GM19025 (cell line): ENCODE data around the gene C20orf144.

ENCODE experiments used
- ATAC-seq: cut with Tn5 transposase; IDR thresholded peaks from one replicate; pipeline ENCODE4 v1.9.1; 2021; ENCODE audit warnings: mild to moderate bottlenecking, low read depth, moderate library complexity; ENCODE audit not compliant: unreplicated experiment

The C20orf144 gene

DNA sequence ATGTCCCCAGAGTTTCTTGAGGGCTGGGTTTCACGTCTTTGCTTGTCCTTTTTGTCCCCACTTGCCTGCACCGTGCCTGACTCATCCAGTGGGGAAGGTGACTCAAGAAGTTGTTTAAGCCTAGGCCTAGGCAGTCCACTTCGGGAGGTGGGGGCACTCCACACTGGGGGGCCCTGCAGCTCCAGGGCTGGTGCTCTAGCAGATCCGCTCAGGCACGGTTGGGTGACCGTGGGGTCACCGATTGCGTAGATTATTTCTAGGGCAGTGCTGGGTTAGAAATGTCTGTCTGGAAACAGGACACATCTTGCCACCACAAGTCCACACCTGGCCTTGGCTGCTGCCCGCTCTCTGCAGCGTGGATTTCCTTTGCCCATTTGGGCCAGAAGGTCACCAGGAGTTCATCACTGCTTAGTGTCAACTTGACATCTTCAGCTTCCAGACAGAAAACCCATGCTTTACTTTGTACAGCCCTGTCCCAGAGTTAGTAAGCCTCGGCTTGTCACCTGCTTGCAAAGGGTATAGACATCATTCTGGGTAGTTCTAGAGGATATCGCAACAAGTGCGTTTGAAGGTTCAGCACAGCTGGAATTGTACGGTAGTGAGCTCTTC, 13.6 kb upstream of the C20orf144 start:
- no peak for ATAC-seq

DNA sequence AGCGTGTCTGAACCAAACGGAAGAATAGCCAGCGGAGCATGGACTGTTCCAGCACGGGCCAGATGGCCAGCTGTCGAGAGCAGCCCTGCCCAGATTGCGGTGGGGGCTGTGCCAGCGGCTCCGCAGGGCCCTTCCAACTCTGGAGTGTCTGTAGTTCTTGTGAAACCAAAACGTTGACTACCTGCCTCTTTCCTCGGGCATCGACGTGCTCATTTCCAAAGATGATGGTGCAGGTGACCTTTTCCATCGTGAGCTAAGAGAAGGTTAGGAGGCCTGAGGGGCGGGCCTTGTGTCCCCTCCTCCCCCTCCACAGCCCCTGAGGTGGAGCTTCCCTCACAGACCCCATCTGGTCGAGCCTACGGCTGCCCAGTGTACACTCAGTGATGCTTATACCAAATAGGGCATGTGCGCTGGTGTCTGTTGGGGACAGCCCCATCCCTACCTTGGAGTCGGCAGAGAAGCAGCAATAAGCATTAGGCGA, 12.9 kb upstream of the C20orf144 start:
- ATAC-seq, result no peak

DNA sequence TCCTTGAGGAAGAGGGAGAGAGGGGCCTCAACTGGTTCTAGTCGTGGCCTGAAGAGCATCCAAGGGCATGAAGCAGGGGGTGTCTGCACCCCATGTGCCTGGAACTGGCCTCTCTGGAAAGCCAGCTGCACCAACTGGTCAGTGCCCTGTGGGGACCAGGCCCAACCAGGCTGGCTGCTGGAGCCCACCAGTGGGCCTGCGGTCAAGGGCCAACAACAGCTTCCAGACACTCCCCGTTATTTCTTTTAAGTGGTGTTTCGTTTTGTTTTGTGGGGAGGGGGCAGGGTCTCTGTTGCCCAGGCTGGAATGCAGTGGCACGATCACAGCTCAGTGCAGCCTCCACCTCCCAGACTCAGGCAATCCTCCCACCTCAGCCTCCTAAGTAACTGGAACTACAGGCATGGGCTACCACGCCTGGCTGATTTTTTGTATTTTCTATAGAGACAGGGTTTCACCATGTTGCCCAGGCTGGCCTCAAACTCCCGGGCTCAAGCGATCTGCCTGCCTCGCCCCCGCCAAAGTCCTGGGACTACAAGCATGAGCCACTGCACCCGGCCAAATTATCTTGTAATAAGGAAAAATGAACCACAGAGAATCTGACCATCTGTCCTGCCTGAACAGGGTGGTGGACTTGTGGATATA, 11.9 kb upstream of the C20orf144 start:
- no peak for ATAC-seq

DNA sequence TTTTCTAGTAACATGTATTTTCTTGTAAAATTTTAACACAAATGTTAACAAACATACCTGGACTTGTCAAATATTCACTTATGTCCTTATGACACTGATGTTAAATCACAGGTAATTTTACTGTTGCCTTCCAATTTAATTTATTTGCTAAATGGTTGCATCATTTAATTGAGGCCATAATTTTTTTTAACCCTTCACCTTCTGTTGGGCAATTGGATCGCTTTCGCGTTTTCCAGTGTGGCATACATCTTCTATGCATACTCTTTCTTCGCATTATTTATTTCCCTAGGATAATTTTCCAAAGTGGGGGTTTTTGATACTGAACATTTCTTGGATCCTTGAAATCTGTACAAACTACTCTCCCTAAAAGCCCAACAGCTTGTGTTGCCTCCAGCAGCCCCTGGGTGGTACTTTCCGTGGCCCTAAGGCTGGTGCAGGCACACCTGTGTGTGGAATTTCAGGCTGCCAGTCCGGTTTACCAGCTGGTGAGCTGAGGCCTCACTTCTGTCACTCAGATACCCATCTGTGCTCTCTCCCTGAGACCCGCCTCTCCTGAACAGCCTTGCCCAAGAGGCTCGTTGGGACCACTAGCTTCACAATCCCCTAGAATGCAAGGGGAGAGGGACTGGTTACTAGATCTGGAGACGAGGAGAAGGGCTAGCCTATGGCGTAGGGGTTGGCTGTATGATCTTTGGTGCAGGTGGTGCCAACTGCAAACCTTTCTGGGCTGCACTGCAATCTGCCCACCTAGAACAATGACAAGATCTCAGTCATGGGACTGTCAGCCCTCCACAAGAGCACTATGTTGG, 11.2 kb upstream of the C20orf144 start:
- ATAC-seq, result no peak

GRCh38 chr20:33651562-33652048, 10.5 kb upstream of the C20orf144 start:
- ATAC-seq, result no peak

GRCh38 chr20:33653218-33653899, 8.8 kb upstream of the C20orf144 start:
- no peak for ATAC-seq

DNA sequence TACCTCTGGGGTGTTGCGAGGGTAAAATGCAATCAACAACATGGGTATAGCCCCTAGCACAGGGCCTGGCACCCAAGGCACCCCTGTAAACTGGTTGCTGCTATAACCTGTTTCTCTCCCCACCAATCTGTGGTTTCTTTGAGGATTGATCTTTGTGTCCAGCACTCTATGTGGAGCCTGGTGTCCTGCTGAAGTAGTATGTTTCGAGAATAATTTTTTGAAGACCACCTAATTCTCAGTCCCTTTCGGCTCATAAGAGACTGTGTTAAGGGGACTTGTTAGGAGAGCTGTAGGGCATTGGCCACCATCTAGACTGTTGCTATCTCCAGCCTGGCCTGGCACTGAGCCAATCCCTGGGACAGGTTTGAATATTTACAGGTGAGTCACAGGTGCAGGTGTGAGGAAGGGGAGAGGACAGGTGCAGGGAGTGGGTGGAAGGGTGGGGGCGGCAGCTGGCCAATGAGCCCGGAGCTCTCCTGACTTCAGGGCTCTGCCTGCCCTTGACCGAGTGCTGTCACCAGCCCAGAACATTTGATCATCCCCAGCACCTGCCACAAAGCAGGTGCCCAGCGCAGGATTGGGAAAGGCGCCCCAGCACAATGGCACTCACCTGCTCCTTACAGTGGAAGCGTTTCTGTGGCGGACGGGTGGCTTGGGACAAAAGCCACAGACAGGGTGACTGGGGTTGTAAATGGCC, 8.1 kb upstream of the C20orf144 start:
- no peak for ATAC-seq

- no peak for ATAC-seq
These were observed 7.4 kb upstream of the C20orf144 start for GRCh38 chr20:33654680-33655161.

- no peak for ATAC-seq
These were observed 7.0 kb upstream of the C20orf144 start for GRCh38 chr20:33655164-33655563.

- ATAC-seq, result no peak
These were observed 5.9 kb upstream of the C20orf144 start for GRCh38 chr20:33656010-33656782.

DNA sequence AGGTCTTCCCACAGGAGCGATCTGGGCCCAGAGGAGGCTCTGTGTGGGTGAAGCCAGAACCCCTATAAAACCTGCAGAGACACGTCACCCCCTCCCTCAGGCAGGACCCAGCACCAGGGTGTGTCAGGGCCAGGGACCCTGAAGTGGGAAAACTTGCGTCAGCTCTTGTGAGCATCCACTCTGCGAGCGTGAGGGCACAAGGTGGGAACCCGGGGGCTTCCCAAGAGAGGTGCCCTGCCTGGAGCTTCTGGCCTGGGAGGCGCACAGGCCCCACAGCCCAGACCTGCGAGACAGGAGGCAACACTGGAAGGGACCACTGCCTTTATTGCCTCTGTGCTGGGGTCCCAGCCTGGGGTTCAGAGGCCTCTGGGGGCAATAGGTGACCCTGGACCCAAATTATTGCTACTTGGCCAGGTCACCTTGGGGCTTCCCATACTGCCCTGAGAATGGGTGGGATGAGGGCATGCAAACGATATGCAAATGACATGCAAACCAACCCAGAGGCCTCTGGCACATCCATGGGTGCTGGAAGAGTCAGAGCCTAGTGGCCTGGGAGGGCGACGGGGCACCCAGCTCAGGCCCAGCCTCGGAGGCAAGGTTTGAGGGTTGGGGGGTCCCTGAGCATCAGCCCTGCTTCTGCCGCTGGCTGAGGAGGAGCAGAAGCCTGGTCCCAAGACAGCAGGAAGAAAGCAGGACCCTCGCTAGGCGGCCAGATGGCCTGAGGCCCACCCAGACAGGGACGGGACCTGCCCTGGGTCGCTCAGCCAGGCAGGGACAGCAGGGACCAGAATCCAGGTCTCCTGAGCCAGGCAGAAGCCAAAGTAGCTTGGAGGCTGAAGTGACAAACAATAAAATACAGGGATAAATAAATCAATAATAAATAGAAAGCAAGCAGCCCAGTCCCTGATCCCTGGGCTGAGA, 5.1 kb upstream of the C20orf144 start:
- ATAC-seq, result no peak

DNA sequence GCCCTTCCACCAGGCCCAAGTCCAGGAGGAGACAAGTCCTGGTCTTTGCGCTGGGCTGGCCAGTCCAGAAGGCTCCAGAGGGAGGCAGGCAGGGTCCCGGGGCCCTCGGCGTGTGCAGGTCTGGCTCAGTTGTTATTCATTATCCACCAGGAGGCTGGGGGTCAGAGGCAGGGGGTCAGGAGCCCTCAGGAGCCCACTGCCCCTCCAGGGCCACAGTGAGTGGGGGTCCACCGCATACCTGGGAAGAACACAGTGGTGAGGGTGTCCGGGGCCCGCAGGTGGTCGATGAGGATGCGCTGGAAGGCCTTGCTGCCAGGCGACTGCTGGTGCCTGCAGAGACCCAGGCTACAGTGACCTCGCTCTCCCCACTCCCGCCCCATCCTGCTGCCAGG, 4.4 kb upstream of the C20orf144 start:
- no peak for ATAC-seq

GRCh38 chr20:33658510-33658909, 3.6 kb upstream of the C20orf144 start:
- ATAC-seq, result no peak

GRCh38 chr20:33658929-33659328, 3.2 kb upstream of the C20orf144 start:
- no peak for ATAC-seq

DNA sequence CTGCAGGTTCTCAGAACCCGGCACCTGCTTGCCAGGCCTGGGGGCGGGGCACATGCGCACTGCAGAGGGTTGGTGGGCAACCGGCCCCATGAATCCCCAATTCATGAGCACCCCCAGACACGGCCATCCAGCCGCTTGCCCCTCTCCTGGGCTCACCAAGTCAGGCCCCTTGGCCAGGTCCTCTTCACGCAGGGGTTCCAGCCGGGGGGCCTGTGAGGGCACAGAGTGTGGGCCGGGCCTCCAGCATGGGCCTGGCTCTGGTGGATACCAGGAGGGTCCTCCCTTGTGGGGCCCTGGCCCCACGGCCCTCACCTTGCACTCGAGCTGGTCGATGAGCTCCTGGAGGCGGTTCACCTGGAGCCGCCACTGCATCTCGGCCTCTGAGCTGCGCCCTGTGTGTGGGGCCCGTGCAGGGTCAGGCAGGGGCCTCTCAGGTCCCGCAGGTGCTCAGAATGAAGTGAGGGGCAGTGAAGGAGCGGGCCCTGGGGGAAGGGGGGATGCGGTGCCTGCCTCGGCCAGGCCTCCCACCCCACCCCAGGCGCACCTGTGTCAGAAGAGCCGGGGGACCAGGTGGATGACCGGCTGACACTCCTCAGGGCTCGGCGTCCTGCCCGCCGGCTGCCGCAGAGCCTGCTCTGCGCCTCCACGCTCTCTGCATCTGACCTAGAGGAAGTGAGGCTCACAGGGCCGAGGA, 2.6 kb upstream of the C20orf144 start:
- no peak for ATAC-seq

DNA sequence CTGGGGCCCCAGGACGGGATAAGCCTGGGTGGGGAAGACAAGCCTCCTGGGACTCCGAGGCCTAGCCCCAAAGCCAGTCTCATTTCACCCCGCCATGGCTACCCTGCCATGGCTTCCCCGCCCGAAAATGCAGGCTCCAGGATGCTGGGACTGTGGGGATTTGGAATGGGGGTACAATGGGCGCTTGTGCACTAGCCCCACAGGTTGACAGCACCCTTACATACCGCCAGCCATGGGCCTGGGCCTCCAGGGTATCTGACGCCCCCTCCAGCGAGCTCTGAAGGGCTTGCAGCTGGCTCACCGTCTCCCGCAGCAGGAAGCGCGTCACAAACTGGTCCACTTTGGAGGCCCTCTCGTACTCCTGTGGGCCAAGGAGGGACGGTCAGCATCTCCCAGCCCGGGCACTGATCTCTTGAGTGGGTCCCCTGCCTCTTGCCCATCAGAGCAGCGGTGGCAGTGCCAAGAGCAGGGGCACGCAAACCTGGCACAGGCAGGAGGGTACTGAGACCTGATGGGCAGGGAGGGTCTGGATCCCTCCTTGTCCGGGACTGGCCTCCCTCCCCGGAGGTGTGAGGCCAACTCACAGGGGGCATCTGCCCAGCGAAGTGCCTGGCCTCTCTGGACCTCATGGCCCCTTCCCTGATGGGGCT, 2.0 kb upstream of the C20orf144 start:
- no peak for ATAC-seq

GRCh38 chr20:33660685-33661058, 1.5 kb upstream of the C20orf144 start:
- no peak for ATAC-seq
